Amygdala (tissue), 56 donors: Measurements from ENCODE around the gene APAF1.
"Not testable (repeated sequence)": the region's sequence is repeated elsewhere in the genome, so short reads cannot be mapped to it uniquely, and the experiment has no call there.

Source experiments
- DNase-seq, 56 donors: peaks; one replicate each; lab custom pipeline; 2025; lab: John Stamatoyannopoulos, UW

Gene APAF1, protein sequence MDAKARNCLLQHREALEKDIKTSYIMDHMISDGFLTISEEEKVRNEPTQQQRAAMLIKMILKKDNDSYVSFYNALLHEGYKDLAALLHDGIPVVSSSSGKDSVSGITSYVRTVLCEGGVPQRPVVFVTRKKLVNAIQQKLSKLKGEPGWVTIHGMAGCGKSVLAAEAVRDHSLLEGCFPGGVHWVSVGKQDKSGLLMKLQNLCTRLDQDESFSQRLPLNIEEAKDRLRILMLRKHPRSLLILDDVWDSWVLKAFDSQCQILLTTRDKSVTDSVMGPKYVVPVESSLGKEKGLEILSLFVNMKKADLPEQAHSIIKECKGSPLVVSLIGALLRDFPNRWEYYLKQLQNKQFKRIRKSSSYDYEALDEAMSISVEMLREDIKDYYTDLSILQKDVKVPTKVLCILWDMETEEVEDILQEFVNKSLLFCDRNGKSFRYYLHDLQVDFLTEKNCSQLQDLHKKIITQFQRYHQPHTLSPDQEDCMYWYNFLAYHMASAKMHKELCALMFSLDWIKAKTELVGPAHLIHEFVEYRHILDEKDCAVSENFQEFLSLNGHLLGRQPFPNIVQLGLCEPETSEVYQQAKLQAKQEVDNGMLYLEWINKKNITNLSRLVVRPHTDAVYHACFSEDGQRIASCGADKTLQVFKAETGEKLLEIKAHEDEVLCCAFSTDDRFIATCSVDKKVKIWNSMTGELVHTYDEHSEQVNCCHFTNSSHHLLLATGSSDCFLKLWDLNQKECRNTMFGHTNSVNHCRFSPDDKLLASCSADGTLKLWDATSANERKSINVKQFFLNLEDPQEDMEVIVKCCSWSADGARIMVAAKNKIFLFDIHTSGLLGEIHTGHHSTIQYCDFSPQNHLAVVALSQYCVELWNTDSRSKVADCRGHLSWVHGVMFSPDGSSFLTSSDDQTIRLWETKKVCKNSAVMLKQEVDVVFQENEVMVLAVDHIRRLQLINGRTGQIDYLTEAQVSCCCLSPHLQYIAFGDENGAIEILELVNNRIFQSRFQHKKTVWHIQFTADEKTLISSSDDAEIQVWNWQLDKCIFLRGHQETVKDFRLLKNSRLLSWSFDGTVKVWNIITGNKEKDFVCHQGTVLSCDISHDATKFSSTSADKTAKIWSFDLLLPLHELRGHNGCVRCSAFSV (N-terminal part only)

DNA sequence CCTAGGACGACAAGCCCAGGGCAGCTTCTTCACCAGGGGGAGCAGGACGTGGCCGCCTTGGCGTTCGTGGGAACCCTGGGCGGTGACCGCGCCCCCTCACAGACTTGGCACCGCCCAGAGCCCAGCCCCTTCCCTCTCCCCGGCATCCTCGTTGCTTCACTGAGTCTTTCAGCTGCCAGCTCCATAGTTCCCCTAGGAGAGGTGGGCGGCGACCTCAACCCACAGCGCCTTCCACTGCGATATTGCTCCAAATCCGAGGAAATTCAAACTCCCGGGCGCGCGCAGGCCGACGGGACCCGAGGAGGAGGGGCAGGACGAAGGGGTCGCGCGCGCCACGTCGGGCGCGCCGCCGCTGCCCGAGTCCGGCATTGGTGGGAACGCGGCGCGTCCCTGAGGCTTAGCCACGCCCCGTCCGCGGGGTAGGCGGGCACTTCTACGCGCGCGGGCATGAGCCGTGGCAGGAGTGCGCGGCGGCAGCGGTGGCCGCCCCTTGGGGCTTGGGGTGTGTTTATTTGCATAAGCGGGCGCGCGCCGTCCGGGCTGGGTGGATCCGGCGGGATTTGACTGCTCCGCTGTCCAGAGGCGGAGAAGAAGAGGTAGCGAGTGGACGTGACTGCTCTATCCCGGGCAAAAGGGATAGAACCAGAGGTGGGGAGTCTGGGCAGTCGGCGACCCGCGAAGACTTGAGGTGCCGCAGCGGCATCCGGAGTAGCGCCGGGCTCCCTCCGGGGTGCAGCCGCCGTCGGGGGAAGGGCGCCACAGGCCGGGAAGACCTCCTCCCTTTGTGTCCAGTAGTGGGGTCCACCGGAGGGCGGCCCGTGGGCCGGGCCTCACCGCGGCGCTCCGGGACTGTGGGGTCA, at the start of gene APAF1, which contains the start of gene IKBIP:
TSS of gene APAF1 (plus strand) at position 579 of the 860 bp plus-strand sequence. CDS start 3,070 bp downstream, outside the sequence.
TSS of gene IKBIP (minus strand) at position 77 of the 860 bp plus-strand sequence. CDS start 87 bp downstream, outside the sequence.
- peak; percentile 32 to 98 (median 91) for DNase-seq

DNA sequence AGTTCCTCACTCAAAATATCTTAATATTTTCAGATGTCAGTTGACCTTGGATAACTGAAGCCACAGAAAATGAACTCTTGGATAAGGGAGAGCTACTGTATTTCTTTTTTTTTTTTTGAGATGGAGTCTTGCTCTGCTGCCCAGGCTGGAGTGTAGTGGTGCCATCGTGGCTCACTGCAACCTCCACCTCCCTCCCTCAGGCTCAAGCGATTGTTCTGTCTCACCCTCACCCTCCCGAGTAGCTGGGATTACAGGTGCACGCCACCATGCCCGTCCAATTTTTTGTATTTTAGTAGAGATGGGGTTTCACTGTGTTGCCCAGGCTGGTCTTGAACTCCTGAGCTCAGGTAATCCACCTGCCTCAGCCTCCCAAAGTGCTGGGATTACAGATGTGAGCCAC, 47.8 kb upstream of the APAF1 start:
- not testable (repeated sequence) for DNase-seq

DNA sequence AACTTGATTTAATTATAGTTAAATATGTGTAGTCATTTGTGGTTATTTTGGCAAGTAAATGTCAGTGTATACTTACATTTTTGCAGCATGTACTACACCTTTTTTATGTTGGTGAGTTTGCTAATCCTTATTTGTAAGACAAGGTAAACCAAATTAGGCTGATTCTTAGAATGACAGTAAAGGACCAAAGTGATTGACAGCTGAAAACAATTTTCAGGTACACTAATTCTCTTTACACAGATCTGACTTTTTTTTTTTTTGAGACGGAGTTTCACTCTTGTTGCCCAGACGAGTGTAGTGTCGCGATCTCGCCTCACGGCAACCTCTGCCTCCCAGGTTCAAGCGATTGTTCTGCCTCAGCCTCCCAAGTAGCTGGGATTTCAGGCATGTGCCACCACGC, 43.2 kb upstream of the APAF1 start:
- no peak for DNase-seq

DNA sequence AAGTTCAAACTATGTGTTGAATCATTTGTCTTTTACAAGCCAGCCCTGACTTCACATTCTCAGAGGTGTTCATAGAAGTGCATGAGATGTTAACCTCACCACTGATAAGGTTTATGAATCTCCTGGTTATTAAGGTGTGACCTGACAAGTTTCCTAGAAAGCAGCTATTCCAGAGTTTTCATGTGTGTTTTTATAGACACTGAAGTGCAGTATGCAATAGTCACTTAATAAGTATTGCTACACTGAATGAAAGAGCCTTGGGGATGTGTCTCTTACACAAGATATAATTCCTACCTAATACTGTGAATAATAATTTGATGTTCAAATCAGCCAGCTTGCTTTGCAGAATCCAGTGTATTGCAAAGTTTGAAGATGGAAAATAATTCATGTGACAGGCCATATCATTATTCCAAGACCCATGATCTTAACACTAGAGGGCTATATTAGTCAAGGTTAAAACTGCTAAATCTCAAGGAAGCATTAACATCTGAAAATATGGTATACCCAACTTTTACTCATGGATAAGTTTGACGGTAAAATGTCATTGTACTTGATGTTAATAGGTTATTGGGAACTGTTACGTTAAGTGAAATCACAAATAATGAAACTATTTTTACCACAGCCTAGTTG, 38.6 kb upstream of the APAF1 start:
- no peak for DNase-seq

DNA sequence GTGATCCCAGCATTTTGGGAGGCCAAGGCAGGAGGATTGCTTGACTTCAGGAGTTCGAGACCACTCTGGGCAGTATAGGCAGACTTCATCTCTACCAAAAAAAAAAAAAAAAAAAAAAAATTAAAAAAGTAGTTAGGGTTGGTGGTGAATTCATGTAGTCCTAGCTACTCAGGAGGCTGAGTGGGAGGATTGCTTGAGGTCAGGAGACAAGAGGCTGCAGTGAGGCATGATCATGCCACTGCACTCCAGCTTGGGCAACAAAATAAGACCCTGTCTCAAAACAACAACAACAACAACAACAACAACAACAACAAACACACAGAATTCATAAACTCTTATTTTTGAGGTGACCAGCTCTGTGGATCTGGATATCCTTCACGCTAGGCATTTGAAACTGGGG, 34.5 kb upstream of the APAF1 start:
- DNase-seq = no peak

DNA sequence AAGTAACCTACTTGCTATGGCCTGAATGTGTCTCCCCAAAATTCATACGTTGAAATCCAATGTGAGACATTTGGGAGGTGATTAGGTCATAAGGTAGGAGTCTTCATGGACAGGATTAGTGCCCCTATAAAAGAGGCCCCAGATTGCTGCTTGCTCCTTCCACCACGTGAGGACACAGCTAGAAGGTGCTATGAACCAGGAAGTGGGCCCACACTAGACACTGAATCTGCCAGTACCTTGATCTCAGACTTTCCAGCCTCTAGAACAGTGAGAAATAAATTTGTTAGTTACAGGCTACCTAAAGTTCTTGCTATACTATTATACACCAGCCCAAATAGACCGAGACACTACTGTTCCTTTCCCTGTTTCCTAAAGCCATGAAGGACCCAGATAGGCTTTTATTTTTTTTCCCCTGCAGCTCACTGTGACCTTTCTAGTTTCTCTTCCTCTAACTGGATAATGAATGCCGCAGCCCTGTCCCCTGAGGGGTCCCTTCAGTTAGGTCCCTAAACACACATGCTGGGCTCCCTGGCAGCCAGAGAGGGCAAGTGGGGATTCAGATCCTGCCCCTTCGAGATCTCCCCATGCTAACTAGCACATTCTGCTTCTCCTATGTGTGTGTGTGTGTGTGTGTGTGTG, 32.3 kb upstream of the APAF1 start:
- no peak for DNase-seq

DNA sequence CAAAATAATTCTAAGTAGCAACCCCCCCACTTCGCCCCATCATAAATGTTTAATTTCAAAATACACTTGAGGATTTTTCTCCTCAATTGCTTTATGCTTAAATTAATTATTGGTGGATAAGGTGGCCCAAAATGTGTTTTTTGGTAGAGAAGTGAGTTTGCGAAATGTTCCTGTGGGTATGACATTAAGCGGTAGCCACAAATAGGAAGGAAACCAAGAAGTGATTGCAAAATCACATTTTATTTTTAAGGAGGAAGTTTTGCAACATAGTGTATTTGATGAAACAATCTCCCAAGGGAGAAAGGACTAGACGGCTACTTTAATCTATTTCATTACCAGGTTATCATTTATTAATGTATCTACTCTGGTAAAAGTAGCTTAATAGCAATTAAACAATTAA, 26.1 kb upstream of the APAF1 start:
- no peak for DNase-seq

DNA sequence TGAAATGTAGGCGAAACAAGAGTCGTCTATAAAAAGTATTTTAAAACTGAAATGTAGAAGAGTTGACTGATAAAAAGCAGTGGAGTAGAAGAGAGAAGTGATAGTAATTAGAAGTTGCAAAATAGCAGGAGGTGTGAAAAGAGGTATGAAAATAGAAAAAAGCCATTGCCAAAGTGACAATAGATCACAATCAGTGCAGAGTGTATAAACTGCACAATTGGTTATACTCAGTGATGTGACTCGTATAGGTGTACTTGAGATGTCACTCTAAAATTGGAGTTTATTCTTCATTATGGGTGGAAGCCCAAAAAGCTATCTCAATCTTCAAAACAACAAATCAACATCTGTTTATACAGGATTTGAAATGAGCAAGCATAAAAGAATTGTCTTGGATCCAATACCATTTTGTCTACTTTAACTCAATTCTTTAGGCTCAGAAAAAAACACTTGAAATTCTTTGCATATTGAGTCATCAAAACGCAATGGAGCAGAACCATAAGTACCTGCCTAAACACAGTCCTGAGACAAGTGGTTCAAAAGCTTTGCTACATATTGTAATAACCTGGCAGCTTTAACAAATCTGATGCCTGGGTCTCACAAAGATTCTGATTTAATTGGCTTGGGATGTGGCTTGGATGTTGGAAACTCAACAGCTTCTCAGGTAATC, 9.3 kb upstream of the APAF1 start:
- DNase-seq = no peak

DNA sequence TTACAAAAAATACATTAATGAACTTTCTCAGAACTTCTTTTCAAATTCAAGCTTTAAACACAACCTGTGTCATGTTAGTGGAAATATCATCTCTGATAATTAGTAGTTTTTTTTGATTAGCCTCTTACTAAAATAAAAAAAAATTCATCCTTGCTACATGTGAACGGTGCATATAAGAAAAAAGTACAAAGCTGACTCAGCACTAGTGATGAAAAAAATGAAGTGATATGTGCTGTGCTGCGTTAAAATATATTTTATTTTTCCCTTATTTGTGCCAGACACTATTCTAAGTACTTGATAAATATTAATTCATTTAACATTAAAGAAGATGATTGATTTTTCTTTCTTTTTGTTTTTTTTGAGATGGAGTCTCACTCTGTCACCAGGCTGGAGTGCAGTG, 8.0 kb upstream of the APAF1 start:
- DNase-seq = no peak

DNA sequence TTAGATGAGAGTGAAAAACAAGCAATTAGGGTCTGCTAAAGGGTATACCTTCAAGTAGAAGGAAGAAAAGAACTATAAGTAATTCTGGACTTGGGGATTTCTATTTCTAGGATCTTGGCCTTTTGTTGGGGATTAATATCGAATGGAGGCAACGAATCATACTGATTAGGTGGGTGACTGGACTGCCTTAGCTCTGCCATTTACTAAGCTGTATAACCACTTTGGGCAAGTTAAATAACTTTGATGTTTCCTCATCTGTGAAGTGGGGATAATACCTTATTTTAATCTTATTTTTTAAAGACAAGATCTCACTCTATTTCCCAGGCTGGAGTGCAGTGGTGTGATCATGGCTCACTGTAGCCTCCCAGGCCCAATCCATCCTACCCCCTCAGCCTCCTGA, 7.1 kb upstream of the APAF1 start:
- DNase-seq = no peak

DNA sequence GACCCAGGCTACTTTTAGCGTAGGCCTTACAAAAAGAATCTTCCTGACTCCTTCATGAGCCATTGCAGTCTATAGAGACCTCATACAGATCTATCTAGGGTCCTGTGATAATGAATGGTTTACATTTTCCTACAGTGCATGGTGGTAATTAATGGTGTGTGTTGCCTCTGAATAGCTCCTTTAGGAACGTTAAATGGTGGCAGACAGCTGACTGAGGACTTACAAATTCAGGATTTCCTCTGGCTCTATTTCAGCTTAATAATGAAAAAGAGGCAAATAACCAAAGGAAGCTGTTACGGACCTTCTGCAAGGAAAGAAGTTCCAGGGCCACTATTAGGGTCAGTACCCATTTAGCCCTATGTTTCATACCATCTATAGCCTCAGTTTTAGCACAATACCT, 5.6 kb upstream of the APAF1 start:
- DNase-seq = no peak

DNA sequence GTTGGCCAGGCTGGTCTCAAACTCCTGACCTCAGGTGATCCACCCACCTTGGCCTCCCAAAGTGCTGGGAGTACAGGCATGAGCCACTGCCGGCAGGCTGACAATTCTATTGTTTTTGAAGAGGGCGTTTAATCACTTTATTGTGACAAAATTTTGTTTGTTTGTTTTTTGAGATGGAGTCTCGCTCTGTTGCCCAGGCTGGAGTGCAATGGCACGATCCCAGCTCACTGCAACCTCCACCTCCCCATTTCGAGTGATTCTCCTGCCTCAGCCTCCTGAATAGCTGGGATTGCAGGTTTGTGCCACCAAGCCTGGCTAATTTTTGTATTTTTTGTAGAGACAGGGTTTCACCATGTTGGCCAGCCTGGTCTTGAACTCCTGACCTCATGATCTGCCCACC, 2.3 kb upstream of the APAF1 start:
- DNase-seq = not testable (repeated sequence)

DNA sequence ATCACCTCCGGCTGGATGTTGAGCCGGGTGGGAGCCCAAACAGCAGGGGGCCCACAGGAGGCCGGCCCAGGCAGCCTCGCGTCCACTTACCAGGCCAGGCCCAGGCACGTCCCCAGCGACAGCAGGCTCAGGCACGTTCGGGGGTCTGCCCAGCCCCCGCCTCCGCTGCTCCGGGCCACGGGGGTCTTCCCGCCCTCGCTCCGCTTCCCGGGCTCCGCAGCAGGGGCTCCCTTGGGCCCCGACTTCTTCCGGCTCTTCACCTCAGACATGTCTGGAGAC, 718 bp upstream of the APAF1 start:
- peak in 12 of 56 donors; percentile 14 to 61 (median 32) for DNase-seq

DNA sequence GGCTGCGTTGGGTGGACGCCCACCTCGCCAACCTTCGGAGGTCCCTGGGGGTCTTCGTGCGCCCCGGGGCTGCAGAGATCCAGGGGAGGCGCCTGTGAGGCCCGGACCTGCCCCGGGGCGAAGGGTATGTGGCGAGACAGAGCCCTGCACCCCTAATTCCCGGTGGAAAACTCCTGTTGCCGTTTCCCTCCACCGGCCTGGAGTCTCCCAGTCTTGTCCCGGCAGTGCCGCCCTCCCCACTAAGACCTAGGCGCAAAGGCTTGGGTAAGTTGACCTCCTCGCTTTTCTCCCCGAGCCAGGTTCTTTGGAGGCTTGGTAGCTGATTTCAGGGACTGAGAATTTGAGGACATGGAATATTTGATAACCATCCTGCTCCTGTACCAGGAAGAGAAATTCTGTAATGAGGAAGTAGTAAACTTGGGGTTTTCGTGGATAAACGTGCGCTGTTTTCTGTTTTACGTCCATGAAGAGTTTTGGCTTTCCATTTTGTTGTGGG, 530 bp downstream of the APAF1 start:
- DNase-seq = peak in 30 of 56 donors; percentile 4 to 54 (median 32)

DNA sequence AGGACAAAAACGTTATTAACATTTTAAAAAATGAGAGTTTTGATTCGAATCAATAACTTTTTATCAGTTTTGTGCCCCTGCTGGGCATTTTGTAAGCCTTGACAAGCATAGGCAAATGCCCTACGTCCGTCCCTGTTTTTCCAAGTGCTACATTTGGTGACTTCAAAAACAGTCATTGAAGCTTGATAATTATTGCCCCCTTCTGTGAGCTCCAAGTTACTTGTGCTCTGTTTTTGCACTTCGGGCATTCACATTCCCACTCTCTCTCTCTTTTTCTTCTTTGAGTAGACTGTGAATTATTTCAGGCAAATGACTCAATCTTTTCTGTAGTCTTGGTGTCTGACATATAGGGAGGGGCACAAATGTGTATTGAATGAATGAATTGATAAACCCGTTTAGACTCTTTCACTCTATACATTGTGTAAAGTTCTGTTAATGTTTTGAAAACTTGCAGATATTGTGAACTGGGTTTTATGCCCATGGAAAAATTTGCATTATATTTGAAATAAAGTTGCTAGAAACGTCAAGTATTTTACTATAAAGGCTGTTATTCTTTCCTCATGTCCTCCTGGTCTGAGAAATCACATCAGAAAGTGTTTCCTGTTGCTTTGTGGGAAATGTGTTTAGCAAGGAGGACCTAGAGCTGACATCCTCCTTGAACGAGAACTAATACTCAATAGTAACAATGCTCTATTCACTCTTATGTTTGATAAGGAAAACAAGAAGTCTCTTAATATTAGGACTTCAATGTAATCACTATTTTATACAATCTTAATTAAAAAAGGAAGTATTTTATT, 1.4 kb downstream of the APAF1 start:
- DNase-seq = no peak

DNA sequence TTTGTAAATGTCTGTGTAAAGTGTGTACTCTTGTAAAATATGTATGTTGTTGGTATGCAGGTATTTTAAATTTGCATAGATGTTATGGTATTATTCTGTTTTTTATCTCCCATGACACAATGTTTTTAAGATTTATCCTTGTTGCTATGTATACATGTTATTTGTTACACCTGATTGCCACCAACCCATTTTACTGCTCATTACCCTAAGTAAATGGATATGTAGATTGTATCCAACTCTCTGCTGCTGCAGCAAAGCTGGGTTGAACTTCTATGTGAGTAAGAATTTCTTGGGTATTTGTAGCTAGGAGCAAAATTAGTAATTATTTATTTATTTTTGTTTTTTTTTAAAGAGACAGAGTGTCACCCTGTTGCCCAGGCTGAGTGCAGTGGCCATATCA, 6.2 kb downstream of the APAF1 start:
- DNase-seq = no peak

DNA sequence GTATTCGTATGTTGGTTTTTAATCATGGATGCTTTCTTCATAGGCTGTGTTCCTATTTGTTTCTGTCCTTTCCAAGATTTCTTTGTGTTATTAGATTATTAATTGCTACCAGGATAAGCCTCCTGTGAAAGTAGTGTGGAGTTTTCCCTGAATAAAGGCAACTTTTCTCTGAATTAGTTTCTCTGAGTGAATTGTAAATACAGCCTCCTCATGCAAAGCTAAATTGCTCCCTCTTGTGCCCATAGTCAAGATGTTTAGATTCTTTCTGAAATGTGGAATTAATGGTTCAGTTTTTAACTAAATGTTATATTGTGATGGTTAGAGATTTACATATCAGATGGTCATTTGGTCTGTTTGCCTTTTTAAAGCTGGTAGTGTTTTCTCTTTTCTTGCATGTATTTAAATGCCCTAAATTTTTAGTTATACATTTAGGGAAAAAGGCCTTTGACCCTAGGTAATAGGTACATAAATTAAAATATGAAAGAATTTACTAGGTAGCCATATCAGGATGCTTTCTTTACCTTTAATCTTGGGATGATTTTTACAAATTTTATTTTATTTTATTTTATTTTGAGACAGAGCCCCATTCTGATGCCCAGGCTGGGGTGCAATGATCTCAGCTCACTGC, 8.9 kb downstream of the APAF1 start:
- peak in 1 of 56 donors; percentile 2 for DNase-seq
